ENCODE data around the gene UCN3.

GRCh38 chr10:5390607-5391205 is 25.9 kb downstream of the UCN3 start:
- TF ChIP-seq CTCF (IDR thresholded peaks at IDR 0.05) (no peak), POLR2A (IDR thresholded peaks at IDR 0.05) (no peak)

All from testis (tissue), 2 donors.